AG20443 (cell line): ENCODE results near the gene GRID2.

Experiments used
- DNase-seq: peaks from one replicate; pipeline ENCODE4 v3.0.0; 2012; ENCODE audit warnings: low spot score, mixed read lengths

The GRID2 gene

DNA sequence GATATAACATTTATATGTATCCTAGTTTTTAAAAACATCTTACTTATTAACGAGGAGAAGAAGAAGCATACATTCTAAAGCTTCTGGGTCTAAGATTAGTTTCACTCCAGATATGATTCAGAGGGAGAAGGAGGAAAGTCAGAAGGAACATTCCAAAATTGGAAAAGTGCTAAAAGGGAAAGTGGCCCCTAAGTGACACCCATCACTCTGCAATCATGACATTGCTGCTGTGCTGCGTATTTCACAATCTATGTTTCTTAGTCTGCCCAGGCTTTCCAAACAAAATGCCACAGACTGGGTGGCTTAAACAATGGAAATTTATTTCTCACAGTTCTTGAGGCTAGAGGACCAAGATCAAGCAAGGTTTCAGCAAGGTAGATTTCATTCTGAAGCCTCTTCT is 1452.3 kb downstream of the GRID2 start:
- DNase-seq: no peak

DNA sequence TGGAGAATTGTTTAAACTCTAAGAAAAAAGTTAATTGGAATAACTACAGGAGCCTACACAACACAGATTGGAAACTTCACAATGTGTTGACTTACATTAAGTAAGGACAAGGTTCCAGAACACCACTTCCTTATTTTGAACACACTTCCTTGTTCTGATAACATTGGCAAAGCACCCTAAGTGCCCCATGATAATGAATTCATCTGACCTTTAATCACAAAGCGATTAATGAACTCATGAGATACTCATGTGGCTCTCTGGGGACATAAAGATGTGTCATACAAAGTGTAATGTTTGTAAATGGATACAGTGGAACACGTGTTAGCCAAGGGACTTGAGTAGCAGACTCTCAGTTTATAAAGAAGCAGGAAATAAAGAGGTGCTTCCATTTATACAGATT is 1455.7 kb downstream of the GRID2 start:
- no peak for DNase-seq

DNA sequence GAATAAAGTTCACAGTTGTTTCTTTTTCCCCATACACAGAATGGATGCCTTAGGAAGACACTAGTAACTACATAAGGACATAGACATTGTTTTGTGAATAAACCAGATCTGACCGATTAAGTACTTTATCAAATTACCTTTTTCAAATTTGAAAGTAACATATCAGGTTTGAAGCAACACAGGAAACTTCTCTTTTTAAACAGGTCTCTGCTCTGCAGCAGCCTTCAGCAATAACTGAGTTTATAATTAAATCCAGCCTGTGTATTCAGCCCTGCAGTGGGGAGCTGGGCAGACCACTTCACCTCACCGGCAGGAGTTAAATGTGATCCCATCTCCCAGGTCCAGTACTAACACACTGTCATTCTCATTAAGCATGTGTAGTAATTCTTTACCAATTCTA is 1456.5 kb downstream of the GRID2 start:
- no peak for DNase-seq

DNA sequence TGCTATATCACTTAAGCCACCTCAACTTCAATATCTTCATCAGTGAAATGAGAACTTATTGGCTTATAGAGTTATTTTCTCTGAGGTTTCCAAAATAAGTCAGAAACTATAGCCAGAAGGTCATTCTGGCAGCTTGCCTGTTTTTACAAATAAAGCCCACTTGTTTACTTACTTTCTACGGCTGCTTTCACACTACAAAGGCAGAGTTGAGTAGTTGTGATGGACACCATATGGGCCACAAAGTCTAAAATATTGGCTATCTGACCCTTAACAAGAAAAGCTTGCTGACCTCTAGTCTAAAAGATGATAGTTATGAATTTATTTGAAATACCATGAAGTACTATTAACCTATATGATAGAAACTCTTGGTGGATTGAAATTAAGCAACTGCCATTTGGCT is 1457.5 kb downstream of the GRID2 start:
- DNase-seq: no peak

DNA sequence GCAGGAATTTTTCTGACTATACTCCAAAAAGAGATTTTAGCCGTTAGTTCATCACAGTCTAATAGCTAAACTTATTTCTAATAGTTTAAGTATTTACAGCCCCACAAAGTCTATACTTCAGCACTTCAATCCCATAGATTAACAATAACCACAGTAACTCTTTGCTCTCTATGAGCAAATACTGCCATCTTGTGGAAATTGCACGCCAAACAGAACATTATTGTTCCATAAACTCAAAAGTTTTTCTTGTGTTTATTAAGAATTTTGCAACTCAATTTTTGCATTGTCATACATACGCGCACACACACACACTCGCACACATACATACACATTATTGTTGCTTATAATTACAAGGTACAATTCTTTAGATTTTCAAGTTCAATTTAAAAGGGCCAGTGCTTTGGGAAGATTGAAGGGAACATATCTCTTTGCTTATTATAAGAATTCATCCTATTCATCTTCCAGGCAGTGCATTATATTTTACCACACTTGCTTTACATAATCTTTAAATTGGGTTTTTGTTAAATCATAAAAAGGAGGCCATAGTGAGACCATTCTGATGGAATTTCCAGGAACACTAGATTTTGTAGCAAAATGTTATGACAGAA is 1461.0 kb downstream of the GRID2 start:
- peak; percentile 55 for DNase-seq

DNA sequence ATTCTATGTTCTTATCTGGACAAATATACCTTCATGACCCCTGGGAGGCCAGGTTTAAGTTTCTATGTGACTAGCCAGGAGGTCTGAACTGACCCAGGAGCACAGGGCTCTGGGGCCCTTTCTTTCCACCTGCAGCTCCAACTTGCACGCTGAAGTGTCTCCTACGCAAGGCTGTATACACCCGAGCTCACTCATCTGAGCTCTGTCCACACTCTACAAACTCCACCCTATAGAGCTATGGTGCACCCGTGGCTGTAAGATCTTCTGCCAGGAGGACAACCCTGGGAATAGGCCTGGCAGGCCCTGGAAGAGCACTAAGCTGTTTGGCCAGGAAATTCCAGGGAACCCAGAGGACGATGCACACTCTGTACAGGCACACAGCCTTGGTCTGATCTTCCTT is 1464.2 kb downstream of the GRID2 start:
- no peak for DNase-seq

DNA sequence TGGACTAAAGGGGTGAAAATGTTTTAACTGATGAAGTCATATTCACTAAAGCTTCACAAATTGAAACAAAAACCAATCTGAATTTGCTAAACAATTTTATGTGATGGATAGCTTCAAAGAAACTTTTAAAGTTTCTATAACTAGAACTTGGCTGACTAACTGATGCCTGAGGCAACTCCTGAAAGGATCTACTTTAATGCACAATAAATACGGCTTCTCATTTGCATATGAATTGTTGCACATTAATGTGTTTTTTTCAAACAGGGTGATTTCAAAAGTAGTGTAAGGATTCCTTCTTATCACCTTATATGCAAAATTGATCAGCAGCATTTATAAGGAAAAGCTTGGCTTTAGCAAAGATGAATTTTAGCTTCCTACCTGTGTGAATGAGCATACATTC is 1466.4 kb downstream of the GRID2 start:
- no peak for DNase-seq

DNA sequence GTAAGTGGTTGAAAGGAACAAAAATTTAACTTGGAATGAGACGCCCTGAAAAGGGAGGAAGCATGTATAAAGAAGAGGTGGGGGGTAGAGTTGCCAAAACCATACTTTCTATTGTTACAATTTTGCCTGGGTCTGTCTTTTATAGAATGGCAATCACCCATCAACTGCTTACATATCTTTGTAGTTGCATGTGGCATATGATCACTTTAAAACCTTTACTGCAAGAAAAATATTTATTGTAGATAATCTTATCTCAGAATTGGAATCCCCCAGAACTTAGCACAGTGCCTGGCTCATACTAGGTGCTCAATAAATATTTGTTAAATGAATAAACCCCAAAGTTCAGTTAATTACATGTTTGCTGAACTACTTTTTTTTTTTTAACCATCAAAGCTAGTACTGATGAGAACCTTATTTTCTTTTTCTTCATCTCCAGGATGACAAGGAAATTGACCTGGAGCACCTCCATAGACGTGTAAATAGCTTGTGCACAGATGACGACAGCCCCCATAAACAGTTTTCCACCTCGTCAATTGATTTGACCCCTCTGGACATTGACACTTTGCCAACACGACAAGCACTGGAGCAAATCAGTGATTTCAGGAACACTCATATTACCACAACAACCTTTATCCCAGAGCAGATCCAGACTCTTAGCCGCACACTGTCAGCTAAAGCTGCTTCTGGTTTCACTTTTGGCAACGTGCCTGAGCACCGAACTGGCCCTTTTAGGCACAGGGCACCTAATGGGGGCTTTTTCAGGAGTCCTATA is 1468.1 kb downstream of the GRID2 start:
- DNase-seq: no peak

DNA sequence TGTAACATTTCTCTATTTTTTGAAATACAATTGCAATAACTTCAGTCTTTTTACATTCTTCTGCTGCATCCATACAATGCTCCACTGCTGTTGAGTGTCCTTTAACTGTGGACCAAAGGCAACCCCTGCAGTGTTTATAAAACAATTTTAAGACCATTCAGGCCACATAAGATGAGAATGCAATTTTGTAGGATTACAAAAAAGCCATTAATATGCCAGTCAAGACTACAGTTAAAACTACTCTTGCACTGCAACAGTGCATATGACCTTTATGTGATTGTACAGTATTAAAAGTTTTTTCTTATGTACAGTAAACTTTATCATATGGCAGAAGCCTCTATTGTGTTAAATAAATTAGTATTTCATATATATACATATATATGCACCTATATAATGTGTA is 1469.1 kb downstream of the GRID2 start:
- DNase-seq: no peak

DNA sequence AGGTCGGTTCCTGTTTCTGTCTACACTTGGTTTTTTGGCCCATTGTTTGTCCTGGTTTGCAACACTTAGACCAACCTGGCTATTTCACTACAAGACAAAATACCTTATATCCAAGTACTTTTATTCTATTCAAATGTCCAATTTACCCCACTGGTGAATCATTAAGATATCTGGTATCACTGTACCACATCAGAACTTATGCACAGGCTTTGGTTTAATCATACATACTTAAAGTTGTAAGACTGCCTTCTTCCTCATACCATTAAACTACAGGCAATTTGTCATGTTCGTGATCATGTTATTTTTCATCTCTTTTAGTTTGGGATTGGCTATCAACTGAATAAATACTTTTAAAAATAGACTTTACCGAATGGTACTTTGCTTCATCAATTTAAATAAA is 1471.8 kb downstream of the GRID2 start:
- DNase-seq: no peak

DNA sequence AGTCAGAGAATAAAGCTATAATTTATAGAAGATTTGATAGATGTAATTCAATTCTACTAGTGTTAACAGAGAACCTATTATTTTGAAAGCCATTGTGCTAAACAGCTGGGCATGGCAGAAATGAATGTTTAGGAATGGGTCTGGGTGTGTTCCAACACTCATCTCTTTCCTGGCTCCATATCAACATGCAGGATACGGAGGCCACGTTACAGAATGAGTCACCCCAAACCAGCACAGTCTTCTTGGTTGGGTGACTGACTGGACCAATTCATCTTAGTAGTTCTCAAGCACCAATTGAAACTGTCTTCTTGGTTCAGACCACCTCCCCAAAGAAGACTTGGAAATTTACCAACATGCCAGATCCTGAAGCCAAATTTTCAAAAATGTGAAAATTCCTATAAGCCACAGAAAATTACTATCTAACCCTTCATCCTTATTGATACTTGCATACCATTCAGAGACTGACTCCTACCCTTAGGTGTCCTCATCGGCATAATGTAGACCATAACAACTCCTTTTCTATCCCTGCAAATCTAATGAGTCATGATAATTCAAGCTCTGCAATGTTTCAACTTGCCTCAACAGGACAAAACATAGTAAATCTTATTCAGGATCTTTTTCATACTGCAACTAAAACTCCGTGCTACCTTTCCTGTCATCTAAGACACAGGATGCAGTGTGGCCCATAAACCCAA is 1472.8 kb downstream of the GRID2 start:
- no peak for DNase-seq

DNA sequence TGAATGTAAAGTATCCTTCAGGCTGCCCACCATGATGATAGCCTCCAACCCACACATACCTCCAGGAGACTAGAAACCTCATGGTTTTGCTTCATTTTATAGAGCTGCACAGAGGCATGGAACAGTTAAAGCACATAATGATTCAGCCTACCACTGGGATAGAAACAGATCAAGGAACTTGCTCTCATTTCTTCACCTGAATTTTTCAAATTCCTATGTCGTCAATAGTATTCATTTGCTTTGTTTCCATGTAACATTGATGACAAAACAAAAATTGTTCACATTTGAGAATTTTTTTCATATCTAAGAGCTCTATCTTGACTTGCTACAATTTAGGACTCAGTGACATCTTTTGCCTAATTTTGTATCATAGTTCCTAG is 1473.3 kb downstream of the GRID2 start:
- no peak for DNase-seq

DNA sequence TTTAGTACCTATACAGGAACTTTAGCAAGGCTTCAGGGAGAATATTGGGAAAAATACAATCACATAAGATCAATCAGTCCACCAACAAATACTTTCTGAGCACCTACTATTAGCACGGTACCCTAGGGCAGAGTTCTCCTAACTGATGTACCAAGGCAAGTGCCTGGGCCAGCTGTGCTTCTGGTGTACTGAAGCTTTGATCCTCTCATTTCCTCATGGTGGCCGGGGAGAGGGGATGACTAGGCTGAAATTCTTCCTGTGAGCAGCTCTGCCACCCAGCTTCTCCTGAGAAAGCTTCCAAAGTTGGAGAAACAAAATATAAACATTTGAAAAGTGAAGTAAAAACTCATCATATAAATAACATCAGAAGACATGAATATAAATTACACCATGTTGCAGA is 1475.5 kb downstream of the GRID2 start:
- no peak for DNase-seq

DNA sequence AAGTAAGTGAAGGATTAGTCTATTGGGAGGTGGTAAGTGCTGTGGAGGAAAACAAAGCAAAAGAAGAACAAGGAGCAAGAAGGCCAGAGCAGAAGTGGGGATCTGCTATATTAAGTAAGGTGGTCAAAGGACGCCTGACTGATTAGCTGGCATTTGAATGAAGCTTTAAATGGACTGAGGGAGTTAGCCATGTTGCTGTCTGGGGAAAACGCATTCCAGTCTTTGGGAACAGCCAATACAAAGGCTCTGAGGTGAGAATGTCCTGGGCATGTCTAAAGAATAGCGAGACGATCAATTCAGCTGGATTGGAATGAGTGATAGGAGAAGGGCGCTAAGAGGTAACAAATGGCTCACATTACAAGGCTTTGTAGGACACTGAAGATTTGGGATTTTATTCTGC is 1476.3 kb downstream of the GRID2 start:
- DNase-seq: no peak

DNA sequence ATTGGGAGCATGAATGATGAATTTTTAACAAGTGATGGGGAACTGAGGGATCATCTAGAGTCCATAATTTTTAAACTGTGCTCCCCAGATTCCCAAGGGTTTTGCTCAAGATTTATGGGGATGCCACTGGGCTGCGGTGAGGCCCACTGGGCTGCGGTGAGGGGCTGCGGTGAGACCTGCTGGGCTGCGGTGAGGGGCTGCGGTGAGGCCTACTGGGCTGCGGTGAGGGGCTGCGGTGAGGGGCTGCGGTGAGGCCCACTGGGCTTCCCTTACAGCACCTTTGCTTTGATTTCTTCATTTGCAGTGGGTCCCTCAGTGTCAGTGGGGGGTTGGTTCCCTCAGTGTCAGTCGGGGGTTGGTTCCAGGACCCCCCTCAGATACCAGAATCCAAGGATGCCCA is 1477.4 kb downstream of the GRID2 start:
- DNase-seq: no peak

DNA sequence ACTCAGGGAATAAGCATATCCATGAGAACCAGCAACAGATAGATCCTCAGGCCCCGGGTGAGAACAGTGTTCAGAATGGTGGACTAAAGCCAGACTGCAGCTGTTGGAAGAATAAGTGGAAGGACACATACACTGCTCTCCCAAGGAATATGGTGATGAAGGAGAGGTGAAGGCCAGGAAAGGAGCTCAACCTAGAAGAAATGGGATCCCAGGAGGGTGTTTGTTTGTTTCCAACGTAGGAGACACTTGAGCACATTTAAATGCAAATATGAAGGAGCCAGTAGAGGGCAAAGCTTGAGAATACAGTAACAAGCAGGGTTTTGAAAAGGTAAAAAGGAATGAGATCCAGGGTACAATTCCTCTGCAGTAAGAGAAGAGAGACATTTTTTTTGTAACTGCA is 1482.4 kb downstream of the GRID2 start:
- DNase-seq: no peak

DNA sequence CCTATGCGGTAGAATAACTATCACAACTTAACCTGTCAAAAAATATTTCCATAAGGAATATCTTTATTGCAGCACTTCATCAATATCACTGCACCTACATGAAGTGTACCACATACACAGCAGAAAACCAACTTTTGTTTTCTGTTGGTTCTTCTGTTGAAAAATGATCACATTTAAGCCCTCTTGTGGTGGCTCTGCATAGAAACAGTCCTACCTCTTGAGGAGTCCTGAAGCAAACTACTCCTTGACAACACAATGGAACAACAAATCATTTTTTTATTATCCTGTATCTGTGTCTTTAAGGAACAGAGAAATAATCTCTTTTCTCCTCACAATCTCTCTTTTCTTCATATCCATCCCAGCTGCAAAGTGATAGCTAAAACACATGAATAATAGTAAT is 1484.9 kb downstream of the GRID2 start:
- peak; percentile 23 for DNase-seq

DNA sequence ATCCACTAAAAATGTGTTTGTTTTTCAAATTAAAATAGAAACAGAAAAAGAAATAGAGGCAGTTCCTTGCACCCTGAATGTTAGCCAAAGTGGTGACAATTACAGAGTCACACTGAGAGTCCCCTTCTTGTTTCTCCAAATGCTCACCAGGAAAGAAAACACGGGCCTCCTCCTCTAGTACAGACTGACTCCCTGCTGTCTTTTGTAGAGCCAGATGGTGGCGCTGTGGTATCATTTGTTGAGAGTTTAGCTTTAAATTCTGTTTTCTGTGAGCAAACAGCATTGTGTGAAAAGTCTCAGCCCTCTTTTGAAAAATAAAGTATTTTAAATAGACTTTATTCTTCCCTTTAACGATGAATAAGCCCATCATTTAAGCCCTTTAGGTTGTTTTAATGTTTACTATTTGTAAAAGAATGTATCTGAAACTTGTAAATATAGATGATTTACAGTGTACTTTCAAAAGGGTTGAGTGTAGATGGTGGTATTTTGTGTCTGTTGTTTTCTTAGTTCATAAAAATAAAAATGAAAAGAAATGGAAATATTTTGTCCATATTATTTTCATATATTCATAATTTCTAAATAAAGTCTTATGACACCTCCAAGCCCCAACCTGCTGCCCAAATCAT is 1487.9 kb downstream of the GRID2 start:
- DNase-seq: peak; percentile 64

DNA sequence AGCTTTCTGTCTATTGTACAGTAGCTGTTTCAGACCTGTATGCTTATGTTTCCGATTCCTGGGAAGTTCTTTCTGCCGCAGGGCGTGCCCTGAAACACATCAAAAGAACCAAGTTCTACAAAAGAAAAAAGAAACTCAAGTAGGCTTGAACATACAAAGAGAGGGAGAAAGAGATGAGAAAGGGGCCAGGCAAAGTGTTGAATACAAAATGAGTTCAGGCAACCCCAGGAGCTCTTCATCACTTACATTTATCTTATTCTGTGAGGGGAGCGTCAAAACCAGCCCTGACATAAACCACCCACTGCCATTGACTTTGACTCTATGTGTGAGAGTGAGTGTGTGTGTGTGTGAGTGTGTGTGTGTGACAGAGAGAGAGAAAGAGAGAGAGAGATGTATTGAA is 1498.3 kb downstream of the GRID2 start:
- no peak for DNase-seq

DNA sequence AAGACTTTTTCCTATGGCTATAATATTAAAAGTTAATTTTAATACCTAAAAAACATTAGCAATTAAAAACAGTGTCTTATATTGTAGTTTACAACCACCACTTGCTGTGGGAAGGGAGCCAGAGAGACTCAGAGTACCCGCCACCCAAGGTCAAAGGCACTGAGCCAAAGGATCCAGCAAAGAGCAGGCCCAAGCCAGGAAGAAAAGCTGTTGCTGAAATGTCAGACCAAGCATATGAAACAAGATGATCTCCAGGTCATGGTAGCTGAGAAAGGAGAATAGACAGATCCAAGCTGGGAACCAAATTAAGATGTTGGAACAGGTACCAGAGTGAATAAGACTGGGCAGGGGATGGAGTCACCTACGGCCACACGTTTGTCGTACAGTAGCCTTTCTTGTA is 1506.0 kb downstream of the GRID2 start:
- no peak for DNase-seq

DNA sequence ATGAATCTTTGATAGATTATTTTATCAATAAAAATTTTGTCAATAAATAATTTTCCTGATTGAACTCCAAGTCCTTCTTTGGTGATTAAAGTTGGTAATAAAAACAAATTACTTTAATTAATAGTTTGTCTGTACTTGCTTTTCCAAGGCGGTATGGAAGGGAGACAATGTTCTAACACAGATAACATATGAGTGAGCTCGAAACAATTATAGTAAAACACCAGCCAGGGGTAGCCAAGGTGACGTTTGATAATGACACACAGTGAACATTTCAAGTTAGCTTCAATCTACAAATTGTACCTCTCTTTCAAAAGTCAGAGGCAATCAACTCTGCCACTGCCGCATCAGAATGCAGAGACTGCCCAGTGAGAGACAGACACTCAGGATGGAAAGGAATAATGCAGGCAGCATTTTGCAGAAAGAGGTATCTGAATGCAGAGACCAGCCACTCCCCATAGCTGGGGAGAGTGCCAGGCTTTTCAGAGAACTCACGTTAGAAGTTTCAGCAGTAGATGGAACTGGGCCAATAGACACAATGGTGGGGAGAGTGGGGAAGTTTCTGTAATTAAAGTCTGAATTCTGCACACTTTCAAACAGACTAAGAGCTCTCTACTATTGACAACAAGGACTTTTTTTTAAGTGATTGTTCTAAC is 1506.7 kb downstream of the GRID2 start:
- DNase-seq: no peak

DNA sequence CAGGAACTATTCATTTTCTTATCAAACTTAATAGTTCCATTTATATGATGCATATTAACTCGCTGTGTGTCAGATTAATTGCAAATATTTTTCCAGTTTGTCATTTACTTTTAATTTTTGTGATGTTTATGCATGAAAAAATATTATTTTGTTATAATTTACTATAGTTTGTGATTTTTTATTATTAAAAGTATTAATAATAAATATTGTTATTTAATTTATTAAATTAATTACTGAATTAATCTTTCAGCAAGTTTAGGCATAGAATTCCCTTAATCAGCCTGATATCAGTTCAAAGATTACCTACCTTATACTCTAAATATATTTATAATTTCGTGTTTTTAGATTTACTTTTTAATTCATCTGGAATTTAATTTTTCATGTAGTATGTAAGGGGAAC is 1509.3 kb downstream of the GRID2 start:
- DNase-seq: no peak

DNA sequence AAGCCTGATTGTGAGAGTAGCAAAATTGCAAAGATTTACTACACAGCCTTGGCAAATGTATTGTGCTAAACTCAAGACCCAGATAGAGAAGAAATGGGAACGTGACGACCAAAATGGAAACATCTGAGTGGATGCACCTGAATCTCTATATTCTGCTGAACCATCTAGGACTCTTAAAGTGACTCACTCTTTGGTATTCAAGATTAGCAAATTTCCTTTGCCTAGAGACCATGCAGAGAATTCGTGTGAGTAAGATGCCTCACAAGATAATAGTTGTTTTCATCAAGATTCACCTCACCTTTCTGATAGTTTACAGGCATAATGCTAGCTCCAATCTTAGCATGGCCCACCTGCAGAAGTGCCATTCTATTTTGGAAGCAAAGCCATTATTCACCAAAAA is 1510.4 kb downstream of the GRID2 start:
- DNase-seq: no peak
